ENCODE data around the gene CHCHD6. TPM values are rescaled to one million over a fixed set of nuclear protein-coding genes. Genes with fewer than 3 reads are reported as not detected.

Gene CHCHD6
- total and polyA plus RNA-seq, 4 donors = 2.0 to 5.1 (median 3.9) TPM

DNA sequence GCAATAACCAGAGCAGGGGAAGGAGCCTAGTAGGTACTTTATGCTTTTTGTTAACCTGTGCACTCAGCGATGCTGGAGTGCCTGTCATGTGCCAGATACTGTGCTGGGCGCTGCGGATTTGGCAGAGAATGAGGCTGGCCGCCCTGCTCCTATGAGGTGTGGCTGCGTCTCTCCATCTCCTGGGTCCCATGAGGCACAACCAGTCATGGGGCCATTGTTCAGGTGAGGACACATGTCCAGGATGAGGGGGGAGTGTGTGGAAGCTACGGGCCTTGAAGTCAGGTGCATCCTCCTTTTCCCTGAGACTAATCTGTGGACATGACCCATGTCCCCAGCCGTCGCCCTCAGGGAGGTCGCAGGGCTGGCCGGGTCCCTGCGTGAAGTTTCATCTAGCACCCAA lies 48.2 kb upstream of the CHCHD6 start (continued):
- TF ChIP-seq, protein P1, sequence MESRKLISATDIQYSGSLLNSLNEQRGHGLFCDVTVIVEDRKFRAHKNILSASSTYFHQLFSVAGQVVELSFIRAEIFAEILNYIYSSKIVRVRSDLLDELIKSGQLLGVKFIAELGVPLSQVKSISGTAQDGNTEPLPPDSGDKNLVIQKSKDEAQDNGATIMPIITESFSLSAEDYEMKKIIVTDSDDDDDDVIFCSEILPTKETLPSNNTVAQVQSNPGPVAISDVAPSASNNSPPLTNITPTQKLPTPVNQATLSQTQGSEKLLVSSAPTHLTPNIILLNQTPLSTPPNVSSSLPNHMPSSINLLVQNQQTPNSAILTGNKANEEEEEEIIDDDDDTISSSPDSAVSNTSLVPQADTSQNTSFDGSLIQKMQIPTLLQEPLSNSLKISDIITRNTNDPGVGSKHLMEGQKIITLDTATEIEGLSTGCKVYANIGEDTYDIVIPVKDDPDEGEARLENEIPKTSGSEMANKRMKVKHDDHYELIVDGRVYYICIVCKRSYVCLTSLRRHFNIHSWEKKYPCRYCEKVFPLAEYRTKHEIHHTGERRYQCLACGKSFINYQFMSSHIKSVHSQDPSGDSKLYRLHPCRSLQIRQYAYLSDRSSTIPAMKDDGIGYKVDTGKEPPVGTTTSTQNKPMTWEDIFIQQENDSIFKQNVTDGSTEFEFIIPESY (IDR thresholded peaks at IDR 0.05) = no peak
- no peak for TF ChIP-seq GABPA (IDR thresholded peaks at IDR 0.05 in 1 of 2, conservative IDR thresholded peaks at IDR 0.05 in 1 of 2)
- TF ChIP-seq, protein P2, sequence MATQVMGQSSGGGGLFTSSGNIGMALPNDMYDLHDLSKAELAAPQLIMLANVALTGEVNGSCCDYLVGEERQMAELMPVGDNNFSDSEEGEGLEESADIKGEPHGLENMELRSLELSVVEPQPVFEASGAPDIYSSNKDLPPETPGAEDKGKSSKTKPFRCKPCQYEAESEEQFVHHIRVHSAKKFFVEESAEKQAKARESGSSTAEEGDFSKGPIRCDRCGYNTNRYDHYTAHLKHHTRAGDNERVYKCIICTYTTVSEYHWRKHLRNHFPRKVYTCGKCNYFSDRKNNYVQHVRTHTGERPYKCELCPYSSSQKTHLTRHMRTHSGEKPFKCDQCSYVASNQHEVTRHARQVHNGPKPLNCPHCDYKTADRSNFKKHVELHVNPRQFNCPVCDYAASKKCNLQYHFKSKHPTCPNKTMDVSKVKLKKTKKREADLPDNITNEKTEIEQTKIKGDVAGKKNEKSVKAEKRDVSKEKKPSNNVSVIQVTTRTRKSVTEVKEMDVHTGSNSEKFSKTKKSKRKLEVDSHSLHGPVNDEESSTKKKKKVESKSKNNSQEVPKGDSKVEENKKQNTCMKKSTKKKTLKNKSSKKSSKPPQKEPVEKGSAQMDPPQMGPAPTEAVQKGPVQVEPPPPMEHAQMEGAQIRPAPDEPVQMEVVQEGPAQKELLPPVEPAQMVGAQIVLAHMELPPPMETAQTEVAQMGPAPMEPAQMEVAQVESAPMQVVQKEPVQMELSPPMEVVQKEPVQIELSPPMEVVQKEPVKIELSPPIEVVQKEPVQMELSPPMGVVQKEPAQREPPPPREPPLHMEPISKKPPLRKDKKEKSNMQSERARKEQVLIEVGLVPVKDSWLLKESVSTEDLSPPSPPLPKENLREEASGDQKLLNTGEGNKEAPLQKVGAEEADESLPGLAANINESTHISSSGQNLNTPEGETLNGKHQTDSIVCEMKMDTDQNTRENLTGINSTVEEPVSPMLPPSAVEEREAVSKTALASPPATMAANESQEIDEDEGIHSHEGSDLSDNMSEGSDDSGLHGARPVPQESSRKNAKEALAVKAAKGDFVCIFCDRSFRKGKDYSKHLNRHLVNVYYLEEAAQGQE (IDR thresholded peaks at IDR 0.05) = no peak

DNA sequence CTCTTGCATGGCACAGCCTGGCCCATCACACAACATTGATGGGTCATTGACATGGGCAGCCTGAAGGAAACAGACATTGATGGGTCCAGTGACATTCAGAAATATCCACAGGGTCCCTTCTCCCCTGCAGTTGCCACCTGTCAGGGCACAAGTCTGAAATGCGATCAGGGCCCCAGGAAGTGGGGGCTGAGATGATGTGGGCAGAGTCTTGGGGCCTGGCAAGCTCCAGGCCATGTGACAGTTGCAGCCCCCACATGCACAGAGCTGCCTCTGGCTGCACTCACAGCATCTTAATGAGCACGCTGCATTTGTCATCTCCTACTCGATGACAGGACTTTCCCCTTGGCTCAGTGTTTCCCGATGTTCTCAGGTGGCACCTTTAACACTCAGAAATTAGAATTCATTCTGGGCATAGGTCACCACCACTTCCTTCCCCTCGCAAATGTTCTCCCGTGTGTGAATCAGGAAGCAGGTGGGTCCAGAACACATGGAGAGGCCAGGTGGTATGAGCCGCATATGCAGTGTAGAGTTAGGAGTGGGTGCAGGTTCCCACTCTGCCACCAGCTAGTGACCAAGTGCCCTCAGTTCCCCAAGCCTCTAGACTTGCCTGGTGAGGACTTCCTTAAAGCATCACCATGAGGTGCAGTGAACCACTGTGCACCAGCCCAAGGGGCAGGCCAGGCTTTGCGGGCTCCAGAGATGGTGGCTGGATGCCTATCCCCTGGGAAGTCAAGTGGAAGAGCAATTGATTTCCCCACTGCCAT lies 47.5 kb upstream of the CHCHD6 start:
- Histone ChIP-seq H3K36me3 (ENCODE audit: control insufficient read depth in 4 of 4, insufficient read depth in 3 of 4, low read depth in 1 of 4, low read length in 3 of 4) (no peaks in the 10 kb centered on the region), H3K4me1 (ENCODE audit: control insufficient read depth in 4 of 4, insufficient read depth in 4 of 4, low read length in 3 of 4) (peaks cover 0 to 15% (median 8%) of the 10 kb centered on the region in 4 donors), H3K9me3 (ENCODE audit: control insufficient read depth in 4 of 4, low read length in 3 of 4) (peaks cover 0 to 5% (median 3%) of the 10 kb centered on the region in 4 donors), H3K4me3 (ENCODE audit: low read depth in 1 of 3, low read length in 3 of 3) (no peak overlapping the region), H3K9ac (ENCODE audit: low read depth in 1 of 2, low read length in 2 of 2) (no peak overlapping the region), H3K27me3 (ENCODE audit: control insufficient read depth in 4 of 4, insufficient read depth in 4 of 4, low read length in 3 of 4) (no peaks in the 10 kb centered on the region), H3K27ac (ENCODE audit: low read depth in 1 of 2, low read length in 2 of 2) (no peak overlapping the region)
- DNase-seq (ENCODE audit: low spot score) = no peak
- WGBS = 82% methylated on average over 8 of the region's 8 CpGs
- TF ChIP-seq, protein P3, sequence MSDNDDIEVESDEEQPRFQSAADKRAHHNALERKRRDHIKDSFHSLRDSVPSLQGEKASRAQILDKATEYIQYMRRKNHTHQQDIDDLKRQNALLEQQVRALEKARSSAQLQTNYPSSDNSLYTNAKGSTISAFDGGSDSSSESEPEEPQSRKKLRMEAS (IDR thresholded peaks at IDR 0.05) = no peak
- TF ChIP-seq FOXA1 (IDR thresholded peaks at IDR 0.05) (no peak), HNF4A (conservative IDR thresholded peaks at IDR 0.05) (no peak), JUND (IDR thresholded peaks at IDR 0.05) (no peak), YY1 (IDR thresholded peaks at IDR 0.05) (no peak), EGR1 (IDR thresholded peaks at IDR 0.05; ENCODE audit: low read depth in 2 of 2) (no peak)
- TF ChIP-seq, protein P1 (IDR thresholded peaks at IDR 0.05) = no peak
- TF ChIP-seq, protein P4, sequence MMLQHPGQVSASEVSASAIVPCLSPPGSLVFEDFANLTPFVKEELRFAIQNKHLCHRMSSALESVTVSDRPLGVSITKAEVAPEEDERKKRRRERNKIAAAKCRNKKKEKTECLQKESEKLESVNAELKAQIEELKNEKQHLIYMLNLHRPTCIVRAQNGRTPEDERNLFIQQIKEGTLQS (IDR thresholded peaks at IDR 0.05) = no peak

DNA sequence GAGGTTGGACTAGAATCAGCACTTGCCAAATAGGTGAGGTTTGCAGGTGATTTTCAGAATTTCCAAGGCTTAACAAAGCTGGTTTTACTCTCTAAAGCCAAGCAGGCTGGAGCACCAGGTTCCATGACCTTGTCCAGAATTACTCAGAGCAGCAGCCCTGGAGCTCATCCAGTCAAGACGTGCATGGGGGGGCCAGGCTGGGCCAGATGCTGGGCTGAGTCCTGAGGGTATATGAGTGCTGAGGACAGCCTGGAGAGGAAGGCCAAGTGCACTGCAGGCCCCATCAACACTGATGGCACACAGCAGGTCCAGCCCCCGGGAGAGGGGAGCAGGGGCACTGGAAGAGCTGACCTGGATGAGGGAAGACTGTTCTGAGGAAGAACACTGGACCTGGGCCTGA lies 46.1 kb upstream of the CHCHD6 start:
- TF ChIP-seq HNF4G (IDR thresholded peaks at IDR 0.05) = no peak
- peaks cover 0 to 15% (median 8%) of the 10 kb centered on the region in 4 donors for H3K4me1 ChIP-seq (ENCODE audit: control insufficient read depth in 4 of 4, insufficient read depth in 4 of 4, low read length in 3 of 4)
- H3K9ac ChIP-seq (ENCODE audit: low read depth in 1 of 2, low read length in 2 of 2) = no peak overlapping the region
- no peak for DNase-seq (ENCODE audit: low spot score)
- H3K27me3 ChIP-seq (ENCODE audit: control insufficient read depth in 4 of 4, insufficient read depth in 4 of 4, low read length in 3 of 4) = no peaks in the 10 kb centered on the region
- H3K4me3 ChIP-seq (ENCODE audit: low read depth in 1 of 3, low read length in 3 of 3) = no peak overlapping the region
- peaks cover 0 to 5% (median 3%) of the 10 kb centered on the region in 4 donors for H3K9me3 ChIP-seq (ENCODE audit: control insufficient read depth in 4 of 4, low read length in 3 of 4)
- no peaks in the 10 kb centered on the region for H3K36me3 ChIP-seq (ENCODE audit: control insufficient read depth in 4 of 4, insufficient read depth in 3 of 4, low read depth in 1 of 4, low read length in 3 of 4)
- 86% methylated on average over 2 of the region's 2 CpGs for WGBS
- no peak overlapping the region for H3K27ac ChIP-seq (ENCODE audit: low read depth in 1 of 2, low read length in 2 of 2)

All from liver (tissue), 9 donors.